HG02973 (cell line): ENCODE measurements around the gene OPCML.

Experiments used
- ATAC-seq: cut with Tn5 transposase; IDR thresholded peaks from one replicate; pipeline ENCODE4 v1.9.1; 2021; ENCODE audit warnings: moderate library complexity; ENCODE audit not compliant: unreplicated experiment

OPCML gene

DNA sequence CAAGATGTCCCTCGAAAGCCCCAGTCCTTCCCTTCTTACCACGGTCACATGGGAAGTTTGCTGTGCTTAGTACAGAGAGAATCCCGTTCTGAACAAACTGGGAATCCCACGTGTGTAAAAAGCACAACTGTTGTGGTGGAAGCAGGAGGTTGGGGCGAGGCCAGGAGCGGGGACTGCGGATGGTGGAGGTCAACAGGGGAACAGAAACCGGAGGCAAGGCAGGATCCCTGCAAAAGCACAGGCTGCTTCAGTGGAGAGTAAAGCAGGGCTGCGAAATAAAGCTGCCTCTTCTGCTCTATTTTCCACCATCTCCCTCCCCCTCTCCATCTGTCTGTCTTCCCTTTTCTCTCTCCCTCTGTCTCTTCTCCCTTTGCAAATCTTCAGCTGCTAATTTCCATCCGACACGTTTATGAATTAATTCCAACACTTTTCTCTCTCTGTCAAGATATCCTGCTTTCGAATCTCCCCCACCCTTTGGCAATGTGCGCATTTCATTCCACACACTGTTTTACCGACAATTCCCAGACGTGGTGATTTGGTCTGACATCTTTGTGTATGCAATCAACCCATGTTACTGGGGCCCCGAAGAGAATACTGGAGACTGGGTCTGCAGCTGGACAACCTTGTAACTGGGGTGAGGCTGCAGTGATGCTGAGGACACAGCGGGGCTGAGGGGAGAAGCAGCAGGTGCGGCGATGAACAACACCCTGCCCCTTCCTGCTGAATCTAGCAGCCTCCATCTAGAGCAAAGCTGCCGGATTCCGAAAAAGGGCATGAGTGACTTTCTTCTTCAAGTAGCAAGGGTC lies 571.8 kb downstream of the OPCML start:
- ATAC-seq: no peak

DNA sequence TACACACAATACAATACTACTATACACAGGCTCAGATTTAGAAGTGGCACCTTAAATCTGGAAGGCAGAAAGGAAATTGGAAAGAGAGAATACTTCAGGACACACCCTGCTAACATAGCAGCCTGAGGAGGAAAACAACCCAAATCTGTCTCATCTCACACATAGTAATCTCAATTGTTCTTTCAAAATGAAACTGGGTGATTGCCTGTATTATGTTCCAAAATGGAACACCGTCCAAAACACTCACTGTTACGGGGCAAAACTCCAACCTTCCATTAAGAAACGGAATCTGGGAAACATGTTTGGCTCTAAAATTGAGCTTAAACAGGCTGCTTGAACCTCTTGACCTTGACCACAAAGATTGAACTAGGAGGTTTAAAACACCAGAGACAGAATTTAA lies 572.6 kb downstream of the OPCML start:
- ATAC-seq: no peak

DNA sequence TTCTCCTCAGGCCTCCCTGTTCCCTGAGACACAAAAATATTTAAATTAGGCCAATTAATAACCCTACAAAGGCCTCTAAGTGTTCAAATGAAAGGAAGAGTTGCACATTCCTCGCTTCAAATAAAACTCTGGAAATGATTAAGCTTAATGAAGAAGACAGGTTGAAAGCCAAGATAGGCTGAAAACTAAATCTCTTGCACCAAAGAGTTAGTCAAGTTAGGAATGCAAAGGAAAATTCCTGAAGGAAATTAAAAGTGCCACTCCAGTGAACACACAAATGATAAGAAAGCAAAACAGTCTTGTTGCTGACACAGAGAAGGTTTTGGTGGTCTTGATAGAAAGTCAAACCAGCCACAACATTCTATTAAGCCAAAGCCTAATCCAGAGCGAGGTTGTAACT lies 574.4 kb downstream of the OPCML start:
- no peak for ATAC-seq

DNA sequence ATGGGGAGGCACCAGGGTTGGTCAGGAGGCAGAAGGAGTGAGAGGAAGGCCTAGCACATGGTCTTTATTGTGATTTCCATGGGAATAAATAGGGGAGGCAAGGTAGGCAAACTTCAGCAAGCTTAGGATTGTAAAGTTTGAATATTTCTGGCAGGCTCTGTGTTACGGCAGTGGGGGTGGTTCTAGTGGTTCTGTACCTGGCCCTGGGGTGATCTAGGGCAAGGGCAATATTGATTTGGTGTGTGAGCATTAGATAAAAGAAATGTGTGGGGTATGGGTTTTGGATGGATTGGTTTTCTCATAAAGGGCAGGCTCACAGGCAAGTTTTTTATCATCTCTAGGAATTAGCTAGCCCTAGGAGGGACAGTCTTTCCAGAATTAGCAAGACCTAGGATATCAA lies 584.0 kb downstream of the OPCML start:
- no peak for ATAC-seq

DNA sequence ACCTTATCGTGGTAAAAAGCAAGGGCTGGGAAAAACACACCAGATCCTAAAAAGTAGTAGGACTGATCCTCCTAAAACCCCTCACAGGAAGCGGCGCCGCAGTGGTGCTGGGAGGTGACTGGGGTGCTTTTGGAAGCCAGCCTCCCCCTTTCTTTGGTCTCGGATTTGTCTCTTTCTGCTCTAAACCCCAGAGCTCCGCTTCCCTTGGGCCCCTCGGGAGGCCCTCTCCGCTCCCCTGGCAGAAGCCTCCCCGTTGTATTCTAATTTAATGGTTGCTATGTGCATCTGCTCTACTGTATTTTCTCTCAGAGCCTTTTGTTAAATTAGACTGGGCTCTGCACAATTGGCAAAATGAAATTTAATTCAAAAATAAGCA lies 587.7 kb downstream of the OPCML start:
- no peak for ATAC-seq

DNA sequence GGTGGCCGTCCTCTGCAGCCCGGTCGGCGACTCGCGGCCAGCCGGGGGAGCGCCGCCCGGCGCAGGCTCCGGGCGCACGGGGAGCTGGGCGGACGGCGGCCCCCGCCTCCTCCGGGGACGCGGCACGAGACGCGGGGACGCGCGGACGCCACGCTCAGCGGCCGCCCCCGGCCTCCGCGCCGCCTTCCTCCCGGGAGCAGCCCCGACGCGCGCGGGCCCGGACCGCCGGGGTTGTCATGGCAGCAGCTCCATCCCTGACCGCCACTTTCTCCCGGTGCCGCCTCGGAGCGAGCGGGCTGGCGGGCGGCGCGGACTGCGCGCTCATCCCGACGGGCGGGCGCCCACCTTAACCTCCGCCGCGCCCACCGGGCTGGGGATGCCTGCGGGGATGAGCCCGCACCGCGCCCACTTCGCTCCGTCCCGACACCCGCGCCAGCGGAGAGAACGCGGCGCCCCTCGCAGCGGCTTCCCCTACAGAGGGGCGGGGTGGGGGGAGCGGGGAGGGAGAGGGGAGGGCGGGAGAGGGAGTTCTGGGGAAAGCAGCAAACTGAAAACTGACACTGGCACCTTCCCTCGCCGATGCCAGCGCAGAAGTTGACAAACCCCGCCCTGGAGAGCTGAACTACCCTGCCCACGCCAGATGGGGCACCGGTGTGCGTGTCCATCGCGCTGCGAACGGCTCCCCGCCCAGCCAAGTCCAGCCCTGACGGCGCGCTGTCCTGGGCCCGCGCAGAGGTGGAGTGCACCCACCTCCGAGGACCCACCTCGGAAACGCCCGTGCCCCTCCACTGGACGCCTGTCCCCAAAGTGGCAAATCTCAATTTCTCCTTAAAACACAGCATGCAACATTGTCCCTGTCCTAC lies 588.4 kb downstream of the OPCML start:
- ATAC-seq: no peak

DNA sequence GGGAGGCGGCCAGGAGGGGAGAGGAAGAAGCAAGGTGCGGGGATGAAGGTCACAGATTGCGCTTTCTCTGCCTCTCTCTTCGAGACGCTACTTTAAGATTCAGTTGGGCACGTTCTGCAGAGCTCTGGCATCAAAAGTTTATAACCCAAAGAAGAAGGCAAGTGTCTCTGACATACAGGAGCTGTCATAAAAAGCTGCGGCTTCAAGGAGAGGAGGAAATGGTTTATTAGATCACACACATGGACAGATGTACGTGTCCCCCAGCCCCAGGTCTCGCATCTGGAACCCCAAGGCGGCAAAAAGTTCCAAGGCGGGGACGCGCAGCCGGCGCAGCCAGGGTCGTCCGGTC lies 589.0 kb downstream of the OPCML start:
- ATAC-seq: no peak

DNA sequence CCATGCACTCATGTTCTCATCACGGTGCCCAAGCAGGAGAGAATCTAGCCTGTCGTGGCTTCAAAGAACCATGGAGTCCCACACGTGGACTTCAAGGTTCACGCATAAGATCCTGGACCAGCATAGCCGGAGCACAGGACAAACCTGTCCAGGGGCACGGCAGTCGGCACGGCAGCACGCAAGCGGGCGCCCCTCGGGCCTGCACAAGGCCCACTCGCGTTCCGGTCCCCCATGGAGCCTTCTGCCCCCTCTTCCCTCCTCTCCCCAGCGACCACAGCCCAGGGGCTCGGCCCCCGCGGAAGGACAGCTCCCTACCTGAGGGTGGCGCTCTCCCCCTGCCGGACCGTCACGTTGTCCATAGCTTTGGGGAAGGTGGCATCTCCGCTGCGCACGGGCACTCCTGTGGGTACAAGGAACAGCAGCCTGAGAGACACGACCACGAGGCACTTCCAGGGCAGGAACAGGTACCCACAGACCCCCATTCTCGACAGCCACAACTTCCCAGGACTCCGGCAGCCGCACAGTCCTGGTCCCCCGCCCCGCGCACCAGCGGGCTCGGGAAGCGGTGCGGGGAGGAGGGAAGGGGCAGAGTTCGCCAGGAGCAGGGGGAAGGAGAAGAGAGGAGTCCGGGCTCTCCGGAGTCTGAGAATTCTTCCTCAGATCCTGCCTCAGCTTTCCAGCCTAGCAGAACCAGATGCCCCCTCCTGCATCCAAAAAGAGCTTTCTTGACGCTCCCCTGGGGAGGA lies 589.5 kb downstream of the OPCML start:
- no peak for ATAC-seq

DNA sequence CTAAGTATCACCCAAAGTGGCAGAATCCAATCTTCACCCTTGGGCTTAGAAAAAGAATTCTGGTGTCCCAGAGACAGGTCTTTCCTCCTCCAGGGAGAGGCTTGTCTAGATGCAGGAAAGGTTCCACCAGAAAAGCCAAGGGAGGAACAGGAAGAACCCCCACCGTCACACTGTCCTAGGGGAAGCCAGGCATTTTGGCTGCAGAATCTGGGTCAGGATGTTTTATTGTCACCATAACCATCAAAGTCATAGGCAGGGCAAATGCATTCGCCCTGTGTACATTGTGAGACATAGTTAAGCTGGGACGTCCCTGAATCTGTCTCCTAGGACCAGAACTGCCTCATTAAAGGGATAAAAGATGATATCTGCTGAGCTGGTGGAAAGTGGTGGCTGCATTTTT lies 590.5 kb downstream of the OPCML start:
- no peak for ATAC-seq

DNA sequence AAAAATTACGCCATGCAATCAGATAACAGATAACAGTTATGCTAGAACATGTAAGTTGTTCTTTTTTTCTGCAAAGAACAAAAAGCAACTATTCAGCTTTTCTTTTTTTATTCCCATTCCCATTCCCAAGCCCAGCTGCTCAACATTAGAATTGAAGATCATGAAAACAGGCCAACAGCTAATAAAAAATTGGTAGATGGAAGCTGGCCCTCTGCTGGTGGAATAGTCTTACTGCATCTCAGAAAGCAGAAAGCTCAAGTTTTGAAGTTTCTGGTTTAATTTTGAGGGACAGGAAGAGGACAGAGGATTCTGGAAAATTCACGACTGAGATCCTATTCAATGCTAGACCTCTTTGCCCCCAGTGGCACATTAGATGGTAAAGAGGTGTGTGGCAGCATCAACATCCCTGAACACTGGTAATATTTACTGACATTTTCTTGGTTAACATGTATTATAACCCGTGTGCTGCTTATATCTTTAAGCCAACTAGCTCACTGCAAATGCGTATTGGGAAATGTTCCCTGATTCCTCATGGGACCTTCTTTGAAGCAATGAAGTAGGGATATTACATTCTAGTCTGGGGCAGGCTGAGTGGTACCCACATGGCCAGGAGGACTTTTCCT lies 591.2 kb downstream of the OPCML start:
- no peak for ATAC-seq

DNA sequence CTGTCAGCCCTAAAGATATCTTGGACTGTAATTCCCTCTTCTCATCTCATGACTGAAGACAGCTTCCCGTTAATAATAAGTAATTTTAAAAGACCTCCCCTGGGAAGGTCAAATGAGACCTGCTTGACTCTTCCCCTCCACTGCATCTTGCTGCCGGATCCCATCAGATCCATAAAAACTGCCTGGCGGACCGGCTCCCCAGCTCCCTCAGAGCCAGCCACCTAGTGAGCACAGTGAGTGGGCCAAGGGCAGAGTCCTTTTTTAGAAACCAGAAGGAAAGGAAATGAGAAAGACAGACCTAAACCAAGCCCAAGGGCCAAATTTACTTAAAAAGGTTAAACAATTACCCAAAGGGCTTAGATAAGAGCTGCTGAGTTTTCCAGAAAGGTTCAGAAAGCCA lies 595.3 kb downstream of the OPCML start:
- ATAC-seq: no peak

DNA sequence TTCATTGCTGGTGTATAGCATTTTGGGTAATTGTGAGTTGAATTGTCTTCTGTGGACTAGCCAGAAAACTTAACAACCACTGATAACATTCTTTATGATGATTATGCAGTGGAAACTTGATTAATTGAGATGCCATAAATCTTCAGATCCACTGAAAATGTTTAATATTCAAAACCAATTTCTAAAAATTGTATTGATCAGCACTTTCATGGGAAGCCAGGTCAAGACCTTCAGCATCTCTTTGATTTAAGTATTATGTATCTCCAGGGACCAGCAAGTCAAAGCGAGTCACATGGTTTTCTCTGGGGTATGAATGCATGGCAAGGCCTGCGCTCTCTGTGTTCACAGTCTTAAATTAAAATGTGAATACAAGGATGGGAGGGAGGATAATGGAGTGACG lies 596.9 kb downstream of the OPCML start:
- no peak for ATAC-seq

DNA sequence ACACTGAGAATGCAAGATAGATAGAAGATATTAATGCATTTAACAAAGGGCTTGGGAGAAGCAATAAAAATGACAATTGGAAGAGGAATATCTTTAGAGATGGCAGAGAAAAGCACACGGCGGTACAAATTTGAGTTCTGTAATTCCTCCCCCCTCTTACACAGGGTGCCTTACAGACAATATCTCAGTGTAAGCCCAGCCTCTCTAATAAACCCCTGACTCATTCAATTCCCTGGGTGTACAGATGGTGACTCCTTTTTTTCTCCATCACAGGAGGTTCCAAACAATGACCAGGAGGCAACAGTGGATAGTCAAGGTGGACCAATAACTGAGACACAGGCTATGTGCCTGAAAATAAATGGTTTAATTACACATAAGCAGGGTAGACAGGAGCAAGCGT lies 598.6 kb downstream of the OPCML start:
- no peak for ATAC-seq

DNA sequence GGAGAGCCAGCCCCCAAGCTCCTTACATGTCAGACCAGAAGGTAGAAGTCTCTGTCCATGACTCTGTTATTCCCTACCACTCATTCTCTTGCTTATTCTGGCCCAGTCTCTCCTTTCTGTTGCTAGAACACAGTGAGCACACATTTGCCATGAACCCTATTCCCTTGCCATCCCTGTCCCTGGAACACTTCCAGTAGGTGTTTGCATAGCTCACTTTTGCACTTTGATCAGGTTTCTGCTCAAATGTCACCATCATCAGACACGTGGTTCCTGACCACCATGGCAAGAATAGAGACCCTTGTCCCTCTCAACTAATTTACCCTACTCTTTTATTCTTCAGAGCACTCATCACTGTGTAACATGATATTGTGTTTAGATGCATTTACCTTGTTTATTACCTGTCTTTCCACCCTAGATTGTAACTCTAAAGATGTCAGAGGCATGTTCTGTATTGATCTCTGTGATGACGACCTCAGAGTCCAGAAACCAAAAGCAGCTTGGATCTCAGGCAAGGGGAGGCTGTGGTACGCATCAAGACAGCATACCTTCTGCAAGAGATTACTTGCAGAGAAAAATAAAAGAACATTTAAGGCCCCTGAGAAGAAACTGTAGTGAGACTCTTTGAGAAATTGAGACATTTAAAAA lies 606.4 kb downstream of the OPCML start:
- ATAC-seq: no peak

DNA sequence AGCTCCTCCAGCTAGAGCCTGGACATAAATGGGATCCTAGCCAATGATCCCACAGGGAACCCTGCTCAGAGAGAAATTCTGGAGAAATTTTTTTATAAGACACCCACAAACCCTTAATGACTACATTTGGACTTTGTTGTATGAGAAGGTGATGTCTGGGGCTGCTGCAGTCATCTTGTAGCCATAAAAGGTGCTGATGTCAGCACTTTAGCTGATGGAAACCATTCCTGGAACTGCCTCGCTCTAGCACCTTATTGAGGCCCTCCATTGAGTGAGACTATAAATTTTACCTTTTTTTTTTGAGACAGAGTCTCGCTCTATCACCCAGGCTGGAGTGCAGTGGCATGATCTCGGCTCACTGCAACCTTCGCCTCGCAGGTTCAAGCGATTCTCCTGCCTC lies 610.7 kb downstream of the OPCML start:
- no peak for ATAC-seq

DNA sequence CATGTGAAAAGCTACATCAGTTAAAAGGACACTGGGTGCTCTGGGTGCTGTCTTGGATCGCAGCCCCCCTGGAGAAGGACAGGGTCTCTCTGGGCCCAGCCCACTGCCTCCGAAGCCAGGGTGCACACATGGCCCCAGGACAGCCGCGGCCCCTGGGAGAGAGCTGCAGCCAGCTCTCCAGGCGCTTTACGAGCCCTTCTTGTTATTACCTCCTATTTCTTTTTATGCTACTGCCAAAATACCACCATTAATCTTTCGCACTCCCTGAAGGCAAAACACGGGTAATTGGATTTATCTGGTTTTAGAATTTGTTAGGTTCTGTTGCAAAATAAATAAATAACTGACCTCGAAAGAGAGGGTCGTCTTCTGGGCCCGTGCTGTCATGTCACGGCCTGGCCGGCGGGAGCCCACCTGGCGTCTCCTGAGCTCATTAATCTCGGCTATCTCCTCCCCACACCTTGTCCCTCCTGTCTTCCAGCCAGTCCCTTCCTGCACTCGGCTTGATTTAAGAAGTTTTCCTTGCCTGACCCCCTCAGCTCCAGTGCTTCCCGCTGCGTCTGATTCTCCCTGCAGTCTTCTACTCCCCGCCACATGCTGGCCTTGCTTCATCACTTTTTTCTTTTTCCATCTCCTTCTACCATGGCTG lies 611.7 kb downstream of the OPCML start:
- no peak for ATAC-seq

DNA sequence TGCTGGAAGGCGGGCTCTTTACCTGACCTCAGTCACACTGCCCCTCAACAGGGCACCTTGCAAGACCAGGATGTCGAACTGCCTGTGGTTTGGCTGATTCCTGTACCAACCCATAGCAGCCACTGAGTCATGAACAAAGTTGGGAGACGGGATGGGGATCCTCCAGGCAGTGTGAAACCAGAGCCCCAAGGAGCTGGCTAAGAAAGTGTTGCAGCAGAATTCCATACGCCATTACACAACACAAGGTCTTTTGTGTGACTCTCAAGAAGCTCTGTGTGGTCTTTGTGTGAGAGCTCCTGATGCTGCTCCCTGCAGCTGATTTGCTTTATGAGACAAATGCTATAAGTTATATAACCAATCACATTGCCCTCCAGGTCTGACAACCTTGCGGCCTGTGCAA lies 617.7 kb downstream of the OPCML start:
- ATAC-seq: no peak

DNA sequence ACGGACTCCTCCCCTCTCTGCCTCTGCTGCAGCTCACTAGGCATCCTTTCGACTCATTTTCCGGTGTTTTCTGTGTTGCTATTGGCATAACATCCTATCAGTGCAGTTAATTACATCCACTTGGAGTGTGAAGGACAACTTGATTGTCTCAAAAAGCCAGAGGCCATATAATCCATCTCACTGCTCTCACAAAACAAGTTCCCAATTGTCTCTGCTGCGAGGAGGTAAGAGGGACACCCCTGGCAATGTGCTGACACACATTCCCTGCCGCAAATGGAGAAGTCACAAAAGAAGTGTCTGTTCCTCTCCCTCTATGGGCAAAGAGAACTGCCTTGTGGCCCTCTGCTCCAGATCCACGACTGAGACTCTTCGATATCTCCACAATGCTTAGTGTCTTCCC lies 618.4 kb downstream of the OPCML start:
- no peak for ATAC-seq

DNA sequence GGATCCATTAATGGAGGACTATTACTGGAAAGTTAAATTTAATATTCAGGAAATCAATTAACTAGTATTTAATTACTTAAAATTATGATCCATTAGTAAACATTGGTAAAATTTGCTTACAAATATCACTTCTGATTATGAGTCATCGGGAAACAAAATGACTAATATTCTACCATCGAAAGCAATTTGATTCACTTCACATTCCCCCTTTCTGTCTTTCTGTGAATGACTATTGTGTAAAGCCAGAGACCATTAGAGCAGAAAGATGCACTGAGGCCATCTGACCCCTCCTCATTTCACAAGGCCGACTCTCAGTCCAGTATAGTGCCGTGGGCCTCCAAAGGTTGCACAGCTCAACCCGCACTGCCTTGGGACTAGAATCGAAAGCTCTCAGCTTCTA lies 619.0 kb downstream of the OPCML start:
- no peak for ATAC-seq

DNA sequence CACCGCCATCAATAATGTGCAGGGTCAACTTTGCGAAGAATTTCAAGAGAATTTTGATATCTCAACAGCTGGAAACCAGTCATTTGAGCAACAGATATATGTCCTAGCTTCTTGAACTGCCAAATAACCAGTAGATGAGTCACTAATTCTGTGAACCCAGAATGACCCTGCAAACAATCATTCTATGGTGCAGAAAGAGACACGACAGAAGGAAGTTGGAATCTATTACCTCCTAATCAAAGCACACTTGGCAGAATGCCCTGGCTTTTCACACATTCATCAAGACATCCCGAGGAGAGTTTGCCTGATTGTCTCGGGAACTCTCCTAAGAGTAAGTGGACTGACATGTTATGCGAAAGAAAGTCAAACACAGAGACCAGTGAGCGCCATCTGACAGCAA lies 621.1 kb downstream of the OPCML start:
- ATAC-seq: no peak
